ENCODE data around the gene EFS. TPM values are rescaled to one million over a fixed set of nuclear protein-coding genes. Genes with fewer than 3 reads are reported as not detected.
A peak's percentile ranks its signal among the peaks of the same experiment; 100 is the strongest.

EFS gene
- total and polyA plus RNA-seq, 2 donors from 2014 or later: 5.5 to 5.6 TPM

GRCh38 chr14:23359722-23360447, 5.1 kb downstream of the EFS start:
- Histone ChIP-seq H3K27ac (ENCODE audit: low read depth in 2 of 2, low read length in 2 of 2) (no peak overlapping the region), H3K4me1 (ENCODE audit: control insufficient read depth in 2 of 3, insufficient read depth in 2 of 3, low read depth in 1 of 3, low read length in 3 of 3) (peaks cover 0 to 5% (median 3%) of the 10 kb centered on the region in 3 donors), H3K27me3 (ENCODE audit: control insufficient read depth, insufficient read depth, low read length) (no peaks in the 10 kb centered on the region), H3K9ac (ENCODE audit: low read length in 3 of 3) (no peak overlapping the region), H3K4me3 (ENCODE audit: low read length in 3 of 3) (no peak overlapping the region), H3K36me3 (ENCODE audit: control insufficient read depth in 2 of 3, insufficient read depth in 3 of 3, low read length in 3 of 3) (peaks cover 0 to 2% (median 0%) of the 10 kb centered on the region in 3 donors), H3K9me3 (ENCODE audit: control insufficient read depth in 2 of 3, insufficient read depth in 1 of 3, low read length in 3 of 3) (no peaks in the 10 kb centered on the region)
- DNase-seq: no peak
- intact Hi-C loops (cut with DNase I): no loop called here
- TF ChIP-seq CTCF (IDR thresholded peaks at IDR 0.05; ENCODE audit: borderline replicate concordance, extremely low read depth, insufficient read depth): no peak
- FAIRE-seq: no peak

GRCh38 chr14:23359167-23359626, 5.8 kb downstream of the EFS start:
- intact Hi-C loops (cut with DNase I): no loop called here
- Histone ChIP-seq H3K9ac (ENCODE audit: low read length in 3 of 3) (no peak overlapping the region), H3K4me1 (ENCODE audit: control insufficient read depth in 2 of 3, insufficient read depth in 2 of 3, low read depth in 1 of 3, low read length in 3 of 3) (peaks cover 0 to 3% (median 1%) of the 10 kb centered on the region in 3 donors), H3K36me3 (ENCODE audit: control insufficient read depth in 2 of 3, insufficient read depth in 3 of 3, low read length in 3 of 3) (peaks cover 0 to 2% (median 0%) of the 10 kb centered on the region in 3 donors), H3K27me3 (ENCODE audit: control insufficient read depth, insufficient read depth, low read length) (no peaks in the 10 kb centered on the region), H3K9me3 (ENCODE audit: control insufficient read depth in 2 of 3, insufficient read depth in 1 of 3, low read length in 3 of 3) (no peaks in the 10 kb centered on the region), H3K27ac (ENCODE audit: low read depth in 2 of 2, low read length in 2 of 2) (no peak overlapping the region), H3K4me3 (ENCODE audit: low read length in 3 of 3) (no peak overlapping the region)
- TF ChIP-seq CTCF (IDR thresholded peaks at IDR 0.05; ENCODE audit: borderline replicate concordance, extremely low read depth, insufficient read depth): no peak
- FAIRE-seq: no peak
- peak in 1 of 5 donors; percentile 46 for DNase-seq

- no peak for FAIRE-seq
These were observed 6.3 kb downstream of the EFS start for GRCh38 chr14:23358553-23359166.

More at GRCh38 chr14:23358553-23359166, 6.3 kb downstream of the EFS start:
- Histone ChIP-seq H3K27ac (ENCODE audit: low read depth in 2 of 2, low read length in 2 of 2) (no peak overlapping the region), H3K4me1 (ENCODE audit: control insufficient read depth in 2 of 3, insufficient read depth in 2 of 3, low read depth in 1 of 3, low read length in 3 of 3) (no peaks in the 10 kb centered on the region), H3K4me3 (ENCODE audit: low read length in 3 of 3) (no peak overlapping the region), H3K9ac (ENCODE audit: low read length in 3 of 3) (no peak overlapping the region), H3K36me3 (ENCODE audit: control insufficient read depth in 2 of 3, insufficient read depth in 3 of 3, low read length in 3 of 3) (peaks cover 0 to 2% (median 0%) of the 10 kb centered on the region in 3 donors), H3K9me3 (ENCODE audit: control insufficient read depth in 2 of 3, insufficient read depth in 1 of 3, low read length in 3 of 3) (no peaks in the 10 kb centered on the region), H3K27me3 (ENCODE audit: control insufficient read depth, insufficient read depth, low read length) (no peaks in the 10 kb centered on the region)
- peak in 1 of 5 donors; percentile 32 for DNase-seq
- no peak for TF ChIP-seq CTCF (IDR thresholded peaks at IDR 0.05; ENCODE audit: borderline replicate concordance, extremely low read depth, insufficient read depth)
- intact Hi-C loops (cut with DNase I): no loop called here

Data from kidney (tissue), 14 donors.